NT2/D1 (cell line): ENCODE measurements around the gene HPS3.

Source experiments
- DNase-seq: peaks from one replicate; pipeline ENCODE4 v3.0.0-alpha.2; 2011; ENCODE audit warnings: low read depth, low spot score
- H3K27me3 ChIP-seq: 2 replicates; pipeline ENCODE4 v1.6.0; 2011; ENCODE audit warnings: mild to moderate bottlenecking; ENCODE audit not compliant: insufficient read length, insufficient read depth
- H3K36me3 ChIP-seq: 2 replicates; pipeline ENCODE4 v1.6.1; 2011; ENCODE audit warnings: mild to moderate bottlenecking, low read length, mixed read lengths; ENCODE audit not compliant: insufficient read depth, insufficient read length
- H3K4me1 ChIP-seq: 2 replicates; pipeline ENCODE4 v1.5.1; 2011; ENCODE audit not compliant: insufficient read depth, insufficient read length
- H3K4me3 ChIP-seq: 2 replicates; pipeline ENCODE4 v1.5.1; 2011; ENCODE audit warnings: low read depth; ENCODE audit not compliant: insufficient read length
- H3K9ac ChIP-seq: 2 replicates; pipeline ENCODE4 v1.6.0; 2011; ENCODE audit warnings: low read depth; ENCODE audit not compliant: insufficient read length
- H3K9me3 ChIP-seq: 2 replicates; pipeline ENCODE4 v1.5.1; 2011; ENCODE audit warnings: mild to moderate bottlenecking, low read length; ENCODE audit not compliant: insufficient read depth
- SUZ12 ChIP-seq: IDR thresholded peaks from 2 replicates; pipeline ENCODE4 v1.6.1; 2011; ENCODE audit not compliant: insufficient read length, insufficient read depth; ENCODE audit errors: extremely low read depth
- YY1 ChIP-seq: IDR thresholded peaks from 2 replicates; pipeline ENCODE4 v1.6.1; 2011; ENCODE audit not compliant: insufficient read length, insufficient read depth
- ZNF274 ChIP-seq: IDR thresholded peaks from 2 replicates; pipeline ENCODE4 v1.6.1; 2011; ENCODE audit warnings: mild to moderate bottlenecking, low read depth, low read length

Gene HPS3

DNA sequence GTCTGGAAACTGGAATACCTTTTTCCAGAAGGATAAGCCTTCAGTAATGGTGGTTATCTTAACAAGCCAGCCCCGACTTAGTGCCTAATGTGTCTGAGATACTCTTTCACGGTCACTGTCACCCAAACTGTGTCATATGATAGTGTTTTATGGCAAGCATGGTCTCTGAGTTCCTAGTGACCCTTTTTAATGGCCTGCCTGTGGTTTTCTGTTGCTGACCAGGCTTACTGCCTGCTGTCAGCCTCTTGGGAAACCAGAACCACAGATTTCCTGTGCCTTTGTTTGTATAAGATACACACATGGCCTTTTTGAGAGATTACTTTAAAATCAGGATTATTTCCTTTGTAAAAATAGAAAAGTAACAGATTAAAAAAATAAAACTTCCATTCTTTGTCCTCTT is 22.4 kb downstream of the HPS3 start:
- DNase-seq = no peak
- H3K4me3 ChIP-seq = no peak overlapping the region

DNA sequence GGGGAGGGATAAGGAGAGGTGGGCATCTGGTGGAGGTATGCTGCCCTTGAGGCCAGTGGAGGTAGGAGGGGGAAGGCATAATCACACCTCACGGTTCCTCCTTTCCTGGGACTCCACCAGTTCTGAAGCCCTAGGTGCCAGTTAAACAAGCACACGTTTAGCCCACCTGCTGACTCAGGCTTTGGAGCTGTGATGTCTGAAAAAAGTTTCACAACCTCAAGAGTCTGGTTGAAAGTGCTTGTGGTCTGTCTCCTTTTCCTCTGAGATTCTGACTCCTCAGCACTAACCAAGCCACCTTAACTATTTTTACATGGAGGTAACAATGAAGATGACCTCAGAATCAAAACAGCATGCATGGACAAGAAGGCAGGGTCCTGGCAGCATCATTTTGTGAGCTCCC is 23.0 kb downstream of the HPS3 start:
- H3K9ac ChIP-seq = no peak overlapping the region
- no peaks in the 10 kb centered on the region for H3K27me3 ChIP-seq
- H3K36me3 ChIP-seq = peaks cover 60% of the 10 kb centered on the region
- no peak for DNase-seq
- H3K4me3 ChIP-seq = no peak overlapping the region
- TF ChIP-seq ZNF274 (no peak), SUZ12 (no peak), YY1 (no peak)
- H3K4me1 ChIP-seq = peaks cover 3% of the 10 kb centered on the region
- no peaks in the 10 kb centered on the region for H3K9me3 ChIP-seq

More for the DNA sequence above, 22.4 kb downstream of the HPS3 start:
- TF ChIP-seq ZNF274 (no peak), SUZ12 (no peak), YY1 (no peak)
- Histone ChIP-seq H3K27me3 (no peaks in the 10 kb centered on the region), H3K36me3 (peaks cover 60% of the 10 kb centered on the region), H3K9ac (no peak overlapping the region), H3K9me3 (no peaks in the 10 kb centered on the region), H3K4me1 (peaks cover 3% of the 10 kb centered on the region)

DNA sequence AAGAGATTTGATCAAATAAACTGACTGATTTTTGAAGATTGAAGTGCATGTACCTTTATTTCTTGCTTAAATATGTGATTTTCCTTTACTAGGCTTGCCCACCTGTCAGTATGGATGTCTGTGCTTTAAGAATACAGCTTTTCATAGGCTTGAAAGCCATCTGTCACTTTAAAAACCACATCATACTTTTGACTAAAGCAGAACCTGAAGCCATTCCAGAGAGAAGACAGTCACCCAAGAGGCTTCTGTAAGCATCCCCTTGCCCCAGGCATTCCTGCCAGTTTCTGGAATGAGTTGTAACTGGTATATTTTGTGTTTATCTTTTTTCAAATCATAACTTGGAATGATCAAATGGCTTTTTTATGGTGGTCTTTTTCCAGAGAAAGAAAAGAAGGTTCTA is 24.0 kb downstream of the HPS3 start:
- Histone ChIP-seq H3K9ac (no peak overlapping the region), H3K4me3 (no peak overlapping the region), H3K9me3 (no peaks in the 10 kb centered on the region), H3K36me3 (peaks cover 69% of the 10 kb centered on the region), H3K27me3 (no peaks in the 10 kb centered on the region), H3K4me1 (peaks cover 3% of the 10 kb centered on the region)
- TF ChIP-seq ZNF274 (no peak), YY1 (no peak), SUZ12 (no peak)
- DNase-seq = no peak

DNA sequence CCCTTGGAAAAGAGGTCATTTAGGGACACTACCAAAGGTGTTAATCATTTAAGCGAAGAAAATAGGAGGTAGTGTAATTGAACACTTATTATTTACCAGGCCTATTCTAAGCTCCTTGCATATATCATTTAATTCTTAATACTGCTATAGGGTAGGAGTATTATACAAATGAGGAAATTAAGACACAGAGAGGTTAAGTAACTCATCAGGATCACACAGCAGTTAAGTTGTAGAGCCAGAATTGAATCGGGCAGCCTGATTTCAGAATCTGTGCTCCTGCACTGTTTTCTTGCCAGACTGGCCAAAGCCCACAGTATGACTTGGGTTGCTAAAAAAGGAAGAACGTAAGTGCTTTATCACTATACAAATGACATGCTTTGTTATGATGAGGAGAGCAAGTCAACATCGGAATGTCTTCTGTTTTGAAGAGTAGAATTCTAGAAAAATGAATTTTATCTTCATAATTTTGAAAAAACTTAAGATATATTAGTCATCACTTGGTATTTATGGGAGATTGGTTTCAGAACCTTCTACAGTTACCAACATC is 31.4 kb downstream of the HPS3 start:
- no peak for TF ChIP-seq ZNF274
- Histone ChIP-seq H3K36me3 (peaks cover 88% of the 10 kb centered on the region), H3K9ac (no peak overlapping the region), H3K9me3 (no peaks in the 10 kb centered on the region), H3K4me3 (no peak overlapping the region), H3K27me3 (no peaks in the 10 kb centered on the region), H3K4me1 (no peaks in the 10 kb centered on the region)
- DNase-seq = no peak

DNA sequence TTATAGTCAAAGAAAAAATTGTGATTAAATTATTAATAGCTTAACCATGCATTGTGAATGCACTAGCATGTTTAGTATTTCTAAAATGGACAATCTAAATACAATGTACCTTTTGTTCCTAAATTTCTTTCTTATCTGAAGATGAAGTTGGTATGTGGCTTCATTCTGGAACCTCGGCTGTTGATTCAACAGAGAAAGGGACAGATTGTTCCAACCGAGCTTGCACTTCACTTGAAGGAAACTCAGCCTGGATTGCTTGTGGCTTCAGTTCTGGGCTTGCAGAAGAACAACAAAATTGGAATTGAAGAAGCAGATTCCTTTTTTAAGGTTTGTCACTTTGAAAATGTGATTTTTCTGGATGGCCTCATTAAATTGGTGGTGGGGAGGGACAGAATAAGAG is 32.6 kb downstream of the HPS3 start:
- Histone ChIP-seq H3K9me3 (no peaks in the 10 kb centered on the region), H3K4me3 (no peak overlapping the region), H3K4me1 (no peaks in the 10 kb centered on the region), H3K36me3 (peaks cover 85% of the 10 kb centered on the region), H3K27me3 (no peaks in the 10 kb centered on the region), H3K9ac (no peak overlapping the region)
- no peak for DNase-seq
- TF ChIP-seq YY1 = no peak
- no peak for TF ChIP-seq ZNF274
- no peak for TF ChIP-seq SUZ12

DNA sequence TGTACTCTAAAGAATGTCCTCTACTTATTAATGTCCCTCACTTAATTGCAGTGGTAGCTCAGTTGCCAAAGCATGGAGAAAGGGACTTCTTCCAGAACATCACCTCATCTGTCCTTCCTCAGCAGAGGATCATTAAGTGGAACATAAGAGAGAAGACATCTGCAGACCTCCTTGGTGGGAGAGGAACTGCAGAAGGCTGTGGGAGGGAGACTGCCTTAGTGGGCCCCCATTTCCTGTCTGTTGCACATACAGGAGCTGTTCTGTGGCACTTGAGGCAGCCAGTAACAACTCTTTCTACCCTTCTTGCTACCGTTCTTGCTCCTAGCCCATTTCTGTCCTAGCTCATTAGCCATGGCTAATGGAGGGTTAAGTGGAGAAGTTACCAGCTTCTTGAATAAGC is 33.6 kb downstream of the HPS3 start:
- Histone ChIP-seq H3K9me3 (no peaks in the 10 kb centered on the region), H3K27me3 (no peaks in the 10 kb centered on the region), H3K9ac (no peak overlapping the region), H3K4me1 (no peaks in the 10 kb centered on the region), H3K4me3 (no peak overlapping the region), H3K36me3 (peaks cover 86% of the 10 kb centered on the region)
- TF ChIP-seq YY1 (no peak), ZNF274 (no peak), SUZ12 (no peak)
- DNase-seq = no peak

DNA sequence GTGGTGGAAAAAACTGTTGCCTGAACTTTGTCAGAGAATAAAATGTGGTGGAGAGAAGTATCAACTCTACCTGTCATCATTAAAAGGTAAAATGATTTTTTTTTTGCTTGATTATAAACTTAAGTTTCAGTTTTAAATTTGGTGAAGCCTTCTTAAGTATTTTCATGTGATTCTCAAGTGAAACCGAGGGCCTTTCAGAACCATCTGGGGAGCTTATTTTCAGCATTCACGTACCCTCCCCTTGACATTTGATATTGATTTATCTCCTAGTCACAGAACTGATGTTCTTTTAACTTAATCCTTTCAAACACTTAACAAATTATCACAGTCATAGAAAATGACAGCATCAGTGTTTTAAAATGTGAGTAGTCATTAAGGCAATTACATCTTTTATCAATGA is 38.5 kb downstream of the HPS3 start:
- Histone ChIP-seq H3K36me3 (peaks cover 79% of the 10 kb centered on the region), H3K4me1 (no peaks in the 10 kb centered on the region), H3K9ac (no peak overlapping the region), H3K9me3 (no peaks in the 10 kb centered on the region), H3K27me3 (no peaks in the 10 kb centered on the region), H3K4me3 (no peak overlapping the region)
- DNase-seq = no peak
- TF ChIP-seq ZNF274 = no peak
- TF ChIP-seq SUZ12 = no peak
- TF ChIP-seq YY1 = no peak
